GM23338 (cell line): ENCODE measurements around the gene F13A1. TPM values are rescaled to one million over a fixed set of nuclear protein-coding genes. Genes with fewer than 3 reads are reported as not detected.

Experiments used
- ATAC-seq: fragments of 200-7000 bp; cut with Tn5 transposase; 3 replicates; pipeline ENCODE4 v1.9.1; 2020
- DNase-seq: peaks from one replicate; pipeline ENCODE4 v3.0.0-alpha.2; 2015; ENCODE audit warnings: low spot score
- H2AFZ ChIP-seq: fragments of 200-600 bp; sonication (generic); 2 replicates; pipeline ENCODE4 v1.8.0; 2016; ENCODE audit warnings: antibody characterized with exemption, mild to moderate bottlenecking, moderate library complexity
- H3F3A ChIP-seq: fragments of 200-600 bp; sonication (generic); replicated peaks from 2 replicates; pipeline ENCODE4 v1.8.0; 2017; ENCODE audit warnings: antibody characterized with exemption, mixed run types, low read depth
- H3K27ac ChIP-seq: fragments of 200-600 bp; sonication (generic); 2 replicates; pipeline ENCODE4 v1.6.1; 2016; ENCODE audit warnings: low read depth
- H3K27me3 ChIP-seq: fragments of 200-600 bp; sonication (generic); 2 replicates; pipeline ENCODE4 v1.8.0; 2016; ENCODE audit warnings: mild to moderate bottlenecking, mixed run types, moderate library complexity; ENCODE audit not compliant: insufficient read depth
- H3K36me3 ChIP-seq: fragments of 200-600 bp; sonication (generic); 2 replicates; pipeline ENCODE4 v1.8.0; 2016; ENCODE audit warnings: mild to moderate bottlenecking; ENCODE audit not compliant: insufficient read depth
- H3K4me1 ChIP-seq: fragments of 200-600 bp; sonication (generic); 2 replicates; pipeline ENCODE4 v1.8.0; 2016; ENCODE audit warnings: mild to moderate bottlenecking, moderate library complexity; ENCODE audit not compliant: insufficient read depth
- H3K4me2 ChIP-seq: fragments of 200-600 bp; sonication (generic); 2 replicates; pipeline ENCODE4 v1.7.1; 2017; ENCODE audit warnings: mixed run types
- H3K4me3 ChIP-seq: fragments of 200-600 bp; sonication (generic); 2 replicates; pipeline ENCODE4 v1.6.1; 2016; ENCODE audit warnings: mixed run types
- H3K79me2 ChIP-seq: fragments of 200-600 bp; sonication (generic); replicated peaks from 2 replicates; pipeline ENCODE4 v1.8.0; 2017; ENCODE audit warnings: mild to moderate bottlenecking; ENCODE audit not compliant: insufficient read depth
- H3K9me2 ChIP-seq: fragments of 200-600 bp; sonication (generic); 2 replicates; pipeline ENCODE4 v1.8.0; 2017; ENCODE audit not compliant: insufficient read depth
- H4K20me1 ChIP-seq: fragments of 200-600 bp; sonication (generic); replicated peaks from 2 replicates; pipeline ENCODE4 v1.8.0; 2017; ENCODE audit warnings: mild to moderate bottlenecking; ENCODE audit not compliant: insufficient read depth
- H3K27ac Mint-ChIP-seq: 2 replicates; pipeline ENCODE4 v1.8.0; 2020; ENCODE audit warnings: inconsistent platforms, mild to moderate bottlenecking, moderate library complexity, mixed read lengths
- H3K27me3 Mint-ChIP-seq: 3 replicates; pipeline ENCODE4 v1.8.0; 2022; ENCODE audit warnings: low read depth, mild to moderate bottlenecking, moderate library complexity, mixed read lengths, inconsistent platforms; ENCODE audit not compliant: insufficient read depth, poor library complexity
- H3K36me3 Mint-ChIP-seq: 3 replicates; pipeline ENCODE4 v1.8.0; 2021; ENCODE audit warnings: low read depth, mild to moderate bottlenecking, inconsistent platforms, moderate library complexity, mixed read lengths
- H3K4me1 Mint-ChIP-seq: 3 replicates; pipeline ENCODE4 v1.8.0; 2020; ENCODE audit warnings: mild to moderate bottlenecking, inconsistent platforms, mixed read lengths
- H3K4me3 Mint-ChIP-seq: 3 replicates; pipeline ENCODE4 v1.8.0; 2021; ENCODE audit warnings: moderate library complexity, mild to moderate bottlenecking, inconsistent platforms, mixed read lengths
- H3K9me3 Mint-ChIP-seq: 3 replicates; pipeline ENCODE4 v1.8.0; 2020; ENCODE audit warnings: moderate library complexity, mild to moderate bottlenecking, inconsistent platforms, mixed read lengths
- CREB1 ChIP-seq: fragments of 250-450 bp; sonication (Bioruptor Pico); IDR thresholded peaks from 2 replicates; pipeline ENCODE4 v1.5.0; 2020; ENCODE audit warnings: low read depth, mild to moderate bottlenecking, moderate library complexity
- CTCF ChIP-seq, 2 experiments: fragments of 200-600 bp in 1 of 2; sonication (generic) in 1 of 2; conservative IDR thresholded peaks; 2 replicates each; pipeline versions ENCODE4 v1.5.1 to v1.6.1; 2016 to 2017; ENCODE audit warnings: antibody characterized with exemption in 2 of 2, low read depth in 2 of 2, mild to moderate bottlenecking in 2 of 2, moderate library complexity in 1 of 2
- EZH2phosphoT487 ChIP-seq: fragments of 200-600 bp; sonication (generic); IDR thresholded peaks from one replicate; pipeline ENCODE4 v1.8.1; 2018; ENCODE audit warnings: antibody characterized with exemption; ENCODE audit not compliant: unreplicated experiment
- JUNB ChIP-seq: IDR thresholded peaks from one replicate; pipeline ENCODE4 v1.6.1; 2016; ENCODE audit warnings: antibody characterized with exemption; ENCODE audit not compliant: unreplicated experiment
- POLR2AphosphoS5 ChIP-seq: IDR thresholded peaks from 2 replicates; pipeline ENCODE4 v1.6.1; 2016; ENCODE audit warnings: antibody characterized with exemption, low read depth
- ZNF114 ChIP-seq: fragments of 250-450 bp; sonication (Bioruptor Pico); IDR thresholded peaks from 2 replicates; pipeline ENCODE4 v1.5.0; 2020; ENCODE audit warnings: mild to moderate bottlenecking, moderate library complexity
- ZNF331 ChIP-seq: fragments of 250-450 bp; sonication (Bioruptor Pico); IDR thresholded peaks from 2 replicates; pipeline ENCODE4 v1.5.0; 2020; ENCODE audit warnings: low read depth, mild to moderate bottlenecking, moderate library complexity
- polyA plus RNA-seq: library from polyadenylated mRNA; unstranded; fragments of >200 nt; fragmentation: Nextera tagmentation; extraction: Ambion mirVana; gene quantifications from 2 replicates; pipeline ENCODE4 v1.2.1, GENCODE V29; 2016
- total RNA-seq: library from RNA; depleted of rRNA; stranded (reverse); fragments of >200 nt; shearing (Covaris generic); gene quantifications from 2 replicates; pipeline ENCODE4 v1.2.3, GENCODE V29; 2014
- TF ChIP-seq, protein P1 (sequence below): IDR thresholded peaks from one replicate; pipeline ENCODE4 v1.6.1; 2018; ENCODE audit warnings: antibody characterized with exemption; ENCODE audit not compliant: unreplicated experiment
- TF ChIP-seq, protein P2 (sequence below): IDR thresholded peaks from 2 replicates; pipeline ENCODE4 v1.6.1; 2016; ENCODE audit warnings: antibody characterized with exemption

F13A1 gene
- total and polyA plus RNA-seq, 2 experiments from 2014 or later = 0.31 to 0.32 TPM

DNA sequence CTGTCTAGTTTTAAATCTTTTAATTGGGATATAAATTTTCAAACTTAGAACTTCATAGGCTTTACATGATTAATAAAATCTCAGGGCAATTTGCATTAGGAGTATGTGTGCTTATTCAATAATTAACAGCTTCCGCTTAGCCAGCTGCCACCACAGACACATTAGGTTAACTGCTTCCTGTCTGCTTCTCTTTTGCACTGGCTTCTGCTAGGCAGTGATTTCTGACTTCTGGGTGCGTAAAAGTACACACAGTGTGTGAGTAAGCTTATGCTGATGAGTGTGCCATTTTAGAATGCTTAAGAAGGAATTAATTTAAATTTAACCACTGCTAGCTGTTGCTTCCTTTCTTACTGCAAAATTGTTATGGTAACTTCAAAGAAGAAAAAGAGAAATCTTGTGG is 73.9 kb downstream of the F13A1 start:
- Mint-ChIP-seq H3K4me3 (no peak overlapping the region), H3K4me1 (no peaks in the 10 kb centered on the region; the same call in 2 of the 3 replicates), H3K27ac (no peak overlapping the region), H3K27me3 (no peaks in the 10 kb centered on the region), H3K36me3 (no peaks in the 10 kb centered on the region), H3K9me3 (no peaks in the 10 kb centered on the region; the same call in 2 of the 3 replicates)
- Histone ChIP-seq H3K4me1 (no peaks in the 10 kb centered on the region), H3F3A (no peaks in the 10 kb centered on the region), H3K4me2 (no peak overlapping the region), H2AFZ (no peak overlapping the region), H3K79me2 (no peaks in the 10 kb centered on the region), H3K36me3 (no peaks in the 10 kb centered on the region), H3K4me3 (no peak overlapping the region), H3K27ac (no peak overlapping the region), H3K9me2 (no peaks in the 10 kb centered on the region), H3K27me3 (no peaks in the 10 kb centered on the region), H4K20me1 (no peaks in the 10 kb centered on the region)
- ATAC-seq (no peak), DNase-seq (no peak)
- no peak for TF ChIP-seq ZNF114 (CRISPR knock-in tag)
- no peak for TF ChIP-seq CREB1 (CRISPR knock-in tag)
- no peak for TF ChIP-seq EZH2phosphoT487
- no peak for TF ChIP-seq JUNB
- TF ChIP-seq, protein P1, sequence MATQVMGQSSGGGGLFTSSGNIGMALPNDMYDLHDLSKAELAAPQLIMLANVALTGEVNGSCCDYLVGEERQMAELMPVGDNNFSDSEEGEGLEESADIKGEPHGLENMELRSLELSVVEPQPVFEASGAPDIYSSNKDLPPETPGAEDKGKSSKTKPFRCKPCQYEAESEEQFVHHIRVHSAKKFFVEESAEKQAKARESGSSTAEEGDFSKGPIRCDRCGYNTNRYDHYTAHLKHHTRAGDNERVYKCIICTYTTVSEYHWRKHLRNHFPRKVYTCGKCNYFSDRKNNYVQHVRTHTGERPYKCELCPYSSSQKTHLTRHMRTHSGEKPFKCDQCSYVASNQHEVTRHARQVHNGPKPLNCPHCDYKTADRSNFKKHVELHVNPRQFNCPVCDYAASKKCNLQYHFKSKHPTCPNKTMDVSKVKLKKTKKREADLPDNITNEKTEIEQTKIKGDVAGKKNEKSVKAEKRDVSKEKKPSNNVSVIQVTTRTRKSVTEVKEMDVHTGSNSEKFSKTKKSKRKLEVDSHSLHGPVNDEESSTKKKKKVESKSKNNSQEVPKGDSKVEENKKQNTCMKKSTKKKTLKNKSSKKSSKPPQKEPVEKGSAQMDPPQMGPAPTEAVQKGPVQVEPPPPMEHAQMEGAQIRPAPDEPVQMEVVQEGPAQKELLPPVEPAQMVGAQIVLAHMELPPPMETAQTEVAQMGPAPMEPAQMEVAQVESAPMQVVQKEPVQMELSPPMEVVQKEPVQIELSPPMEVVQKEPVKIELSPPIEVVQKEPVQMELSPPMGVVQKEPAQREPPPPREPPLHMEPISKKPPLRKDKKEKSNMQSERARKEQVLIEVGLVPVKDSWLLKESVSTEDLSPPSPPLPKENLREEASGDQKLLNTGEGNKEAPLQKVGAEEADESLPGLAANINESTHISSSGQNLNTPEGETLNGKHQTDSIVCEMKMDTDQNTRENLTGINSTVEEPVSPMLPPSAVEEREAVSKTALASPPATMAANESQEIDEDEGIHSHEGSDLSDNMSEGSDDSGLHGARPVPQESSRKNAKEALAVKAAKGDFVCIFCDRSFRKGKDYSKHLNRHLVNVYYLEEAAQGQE = no peak
- no peak for TF ChIP-seq CTCF (conservative IDR thresholded peaks at IDR 0.05; ENCODE audit: low read depth in 2 of 2)
- TF ChIP-seq, protein P2, sequence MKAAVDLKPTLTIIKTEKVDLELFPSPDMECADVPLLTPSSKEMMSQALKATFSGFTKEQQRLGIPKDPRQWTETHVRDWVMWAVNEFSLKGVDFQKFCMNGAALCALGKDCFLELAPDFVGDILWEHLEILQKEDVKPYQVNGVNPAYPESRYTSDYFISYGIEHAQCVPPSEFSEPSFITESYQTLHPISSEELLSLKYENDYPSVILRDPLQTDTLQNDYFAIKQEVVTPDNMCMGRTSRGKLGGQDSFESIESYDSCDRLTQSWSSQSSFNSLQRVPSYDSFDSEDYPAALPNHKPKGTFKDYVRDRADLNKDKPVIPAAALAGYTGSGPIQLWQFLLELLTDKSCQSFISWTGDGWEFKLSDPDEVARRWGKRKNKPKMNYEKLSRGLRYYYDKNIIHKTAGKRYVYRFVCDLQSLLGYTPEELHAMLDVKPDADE = no peak
- no peak for TF ChIP-seq ZNF331
- no peak for TF ChIP-seq POLR2AphosphoS5

DNA sequence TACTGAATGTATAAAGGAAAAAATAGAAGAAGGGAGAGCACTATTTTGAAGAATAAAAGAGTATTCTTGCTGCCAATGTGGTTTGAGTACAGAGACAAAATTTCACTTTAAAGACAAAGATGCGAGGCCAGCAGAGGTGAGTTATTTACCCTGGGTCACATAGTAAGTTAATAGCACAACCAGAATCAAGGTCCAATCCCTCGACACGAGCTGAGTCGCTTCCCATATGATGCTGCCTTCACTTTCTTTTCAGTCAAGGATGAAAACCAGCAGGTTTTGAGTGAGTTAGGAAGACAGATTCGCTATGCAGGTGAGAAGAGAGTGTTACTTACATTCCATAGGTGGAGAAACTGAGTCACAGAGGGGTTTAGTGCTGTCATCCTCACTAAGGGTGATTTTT is 75.8 kb downstream of the F13A1 start:
- DNase-seq = no peak
- no peaks in the 10 kb centered on the region for H3K4me1 ChIP-seq
- Mint-ChIP-seq H3K27ac (no peak overlapping the region), H3K9me3 (no peaks in the 10 kb centered on the region; the same call in 2 of the 3 replicates), H3K27me3 (no peaks in the 10 kb centered on the region), H3K4me3 (no peak overlapping the region), H3K36me3 (no peaks in the 10 kb centered on the region), H3K4me1 (no peaks in the 10 kb centered on the region; the same call in 2 of the 3 replicates)
- H3F3A ChIP-seq = no peaks in the 10 kb centered on the region
- no peaks in the 10 kb centered on the region for H3K79me2 ChIP-seq
- no peak overlapping the region for H2AFZ ChIP-seq
- H3K4me3 ChIP-seq = no peak overlapping the region
- ATAC-seq = no peak
- no peaks in the 10 kb centered on the region for H3K9me2 ChIP-seq
- no peaks in the 10 kb centered on the region for H4K20me1 ChIP-seq
- H3K27me3 ChIP-seq = no peaks in the 10 kb centered on the region
- H3K4me2 ChIP-seq = no peak overlapping the region
- no peak overlapping the region for H3K27ac ChIP-seq
- no peaks in the 10 kb centered on the region for H3K36me3 ChIP-seq
- TF ChIP-seq ZNF331 (no peak), EZH2phosphoT487 (no peak)
- TF ChIP-seq, protein P1 = no peak
